T-helper 1 cell treated with Interleukin-12 subunit alpha and Interleukin-12 subunit beta and Interleukin-4 antibody, amounts not matched to agents 30 μg/mL and 1 μg/mL, for 36 hours (primary cell): Measurements from ENCODE around the gene ASB13.

ENCODE experiments used
- H3K27ac Mint-ChIP-seq: one replicate; pipeline ENCODE4 v1.8.0; 2021; ENCODE audit warnings: mild to moderate bottlenecking, mixed read lengths
- H3K27me3 Mint-ChIP-seq: one replicate; pipeline ENCODE4 v1.8.0; 2021; ENCODE audit warnings: low read depth, mixed read lengths
- H3K36me3 Mint-ChIP-seq: one replicate; pipeline ENCODE4 v1.8.0; 2021; ENCODE audit warnings: low read depth, mixed read lengths
- H3K4me1 Mint-ChIP-seq: one replicate; pipeline ENCODE4 v1.8.0; 2021; ENCODE audit warnings: low read depth, mixed read lengths
- H3K4me3 Mint-ChIP-seq: one replicate; pipeline ENCODE4 v1.8.0; 2021; ENCODE audit warnings: mild to moderate bottlenecking, moderate library complexity, mixed read lengths
- H3K9me3 Mint-ChIP-seq: one replicate; pipeline ENCODE4 v1.8.0; 2021; ENCODE audit warnings: mixed read lengths

The ASB13 gene

GRCh38 chr10:5684318-5684970, 18.0 kb upstream of the ASB13 start, which contains the start of gene TASOR2:
Gene TASOR2 (plus strand): TSS chr10:5684838. CDS start chr10:5720643, 35,805 bp downstream.
- peak within 1 kb of the TSS; percentile 98 for H3K27ac Mint-ChIP-seq

GRCh38 chr10:5683065-5683464, 16.7 kb upstream of the ASB13 start:
- peaks cover 5% of the 10 kb centered on the region for H3K36me3 Mint-ChIP-seq
- peaks cover 19% of the 10 kb centered on the region for H3K27me3 Mint-ChIP-seq
- peaks cover 27% of the 10 kb centered on the region for H3K4me1 Mint-ChIP-seq
- H3K27ac Mint-ChIP-seq: peak overlapping the region; percentile 4
- no peaks in the 10 kb centered on the region for H3K9me3 Mint-ChIP-seq
- H3K4me3 Mint-ChIP-seq: no peak overlapping the region

More at GRCh38 chr10:5684318-5684970, 18.0 kb upstream of the ASB13 start, which contains the start of gene TASOR2:
- Mint-ChIP-seq H3K4me1 (peaks cover 34% of the 10 kb centered on the region), H3K9me3 (no peaks in the 10 kb centered on the region), H3K4me3 (peak within 1 kb of the TSS; percentile 95), H3K36me3 (peaks cover 5% of the 10 kb centered on the region), H3K27me3 (peaks cover 9% of the 10 kb centered on the region)

GRCh38 chr10:5681930-5682329, 15.5 kb upstream of the ASB13 start:
- Mint-ChIP-seq H3K4me1 (peaks cover 21% of the 10 kb centered on the region), H3K9me3 (no peaks in the 10 kb centered on the region), H3K27me3 (peaks cover 26% of the 10 kb centered on the region), H3K36me3 (peaks cover 5% of the 10 kb centered on the region), H3K27ac (no peak overlapping the region), H3K4me3 (no peak overlapping the region)

DNA sequence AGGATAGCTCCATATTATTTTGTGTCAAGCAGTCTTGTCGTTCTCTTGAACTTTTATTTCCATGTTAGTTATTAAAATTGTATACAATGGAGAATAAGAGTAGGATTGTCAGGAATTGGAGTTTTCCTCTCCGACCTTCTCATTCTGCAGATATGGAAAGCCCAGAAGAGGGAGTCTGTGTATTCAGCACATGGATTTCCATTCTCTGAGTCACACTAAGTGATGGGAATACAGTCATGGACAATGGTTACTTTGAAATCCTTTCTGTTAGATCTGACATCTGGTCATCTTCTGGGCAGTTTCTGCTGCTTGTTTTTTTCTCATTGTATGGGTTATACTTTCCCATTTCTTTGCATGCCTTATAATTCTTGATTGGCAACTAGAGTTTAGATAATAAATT, 13.2 kb upstream of the ASB13 start:
- Mint-ChIP-seq H3K9me3 (peaks cover 3% of the 10 kb centered on the region), H3K27me3 (peaks cover 26% of the 10 kb centered on the region), H3K4me1 (peaks cover 16% of the 10 kb centered on the region), H3K4me3 (no peak overlapping the region), H3K36me3 (no peaks in the 10 kb centered on the region), H3K27ac (no peak overlapping the region)

DNA sequence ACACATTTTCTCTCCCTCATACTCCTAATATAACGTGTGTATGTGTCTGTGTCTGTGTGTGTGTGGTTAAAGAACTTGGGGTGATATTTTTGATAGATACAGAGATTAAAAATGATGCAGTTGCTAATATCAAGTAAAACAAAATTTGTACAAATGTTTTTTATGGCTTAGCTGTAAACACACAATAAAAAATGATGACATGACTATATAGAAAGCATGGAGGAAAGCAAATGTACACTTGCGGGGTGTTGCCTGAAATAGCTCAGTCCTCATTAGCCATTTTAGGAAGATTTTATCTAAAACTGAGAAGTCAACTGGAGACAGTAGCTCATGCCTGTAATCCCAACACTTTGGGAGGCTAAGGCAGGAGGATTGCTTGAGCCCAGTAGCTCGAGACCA, 12.6 kb upstream of the ASB13 start:
- H3K4me1 Mint-ChIP-seq: peaks cover 13% of the 10 kb centered on the region
- peaks cover 9% of the 10 kb centered on the region for H3K9me3 Mint-ChIP-seq
- H3K27me3 Mint-ChIP-seq: peaks cover 26% of the 10 kb centered on the region
- no peaks in the 10 kb centered on the region for H3K36me3 Mint-ChIP-seq
- no peak overlapping the region for H3K27ac Mint-ChIP-seq
- H3K4me3 Mint-ChIP-seq: no peak overlapping the region

- no peak overlapping the region for H3K27ac Mint-ChIP-seq
- H3K36me3 Mint-ChIP-seq: no peaks in the 10 kb centered on the region
- peaks cover 10% of the 10 kb centered on the region for H3K4me1 Mint-ChIP-seq
- H3K4me3 Mint-ChIP-seq: no peak overlapping the region
- H3K9me3 Mint-ChIP-seq: peaks cover 12% of the 10 kb centered on the region
- H3K27me3 Mint-ChIP-seq: peaks cover 26% of the 10 kb centered on the region
Measured at GRCh38 chr10:5678397-5679036, 12.1 kb upstream of the ASB13 start.

GRCh38 chr10:5670662-5671375, 4.4 kb upstream of the ASB13 start:
- H3K27ac Mint-ChIP-seq: no peak overlapping the region
- peaks cover 11% of the 10 kb centered on the region for H3K4me1 Mint-ChIP-seq
- H3K36me3 Mint-ChIP-seq: peaks cover 6% of the 10 kb centered on the region
- peaks cover 17% of the 10 kb centered on the region for H3K27me3 Mint-ChIP-seq
- no peak overlapping the region for H3K4me3 Mint-ChIP-seq
- H3K9me3 Mint-ChIP-seq: peaks cover 23% of the 10 kb centered on the region

- Mint-ChIP-seq H3K27ac (no peak overlapping the region), H3K36me3 (peaks cover 6% of the 10 kb centered on the region), H3K4me3 (no peak overlapping the region), H3K27me3 (peaks cover 21% of the 10 kb centered on the region), H3K4me1 (peaks cover 14% of the 10 kb centered on the region), H3K9me3 (peaks cover 19% of the 10 kb centered on the region)
Measured at GRCh38 chr10:5669604-5670003, 3.2 kb upstream of the ASB13 start.

- Mint-ChIP-seq H3K4me3 (no peak overlapping the region), H3K36me3 (peaks cover 6% of the 10 kb centered on the region), H3K27ac (no peak overlapping the region), H3K27me3 (peaks cover 20% of the 10 kb centered on the region), H3K4me1 (peaks cover 14% of the 10 kb centered on the region), H3K9me3 (peaks cover 10% of the 10 kb centered on the region)
Measured at GRCh38 chr10:5668429-5668828, 2.0 kb upstream of the ASB13 start.

- Mint-ChIP-seq H3K4me3 (peak overlapping the region; percentile 90), H3K36me3 (peaks cover 3% of the 10 kb centered on the region), H3K27ac (peak overlapping the region; percentile 36), H3K27me3 (peaks cover 18% of the 10 kb centered on the region), H3K4me1 (peaks cover 14% of the 10 kb centered on the region), H3K9me3 (no peaks in the 10 kb centered on the region)
Measured at GRCh38 chr10:5666841-5667630, 641 bp upstream of the ASB13 start.

DNA sequence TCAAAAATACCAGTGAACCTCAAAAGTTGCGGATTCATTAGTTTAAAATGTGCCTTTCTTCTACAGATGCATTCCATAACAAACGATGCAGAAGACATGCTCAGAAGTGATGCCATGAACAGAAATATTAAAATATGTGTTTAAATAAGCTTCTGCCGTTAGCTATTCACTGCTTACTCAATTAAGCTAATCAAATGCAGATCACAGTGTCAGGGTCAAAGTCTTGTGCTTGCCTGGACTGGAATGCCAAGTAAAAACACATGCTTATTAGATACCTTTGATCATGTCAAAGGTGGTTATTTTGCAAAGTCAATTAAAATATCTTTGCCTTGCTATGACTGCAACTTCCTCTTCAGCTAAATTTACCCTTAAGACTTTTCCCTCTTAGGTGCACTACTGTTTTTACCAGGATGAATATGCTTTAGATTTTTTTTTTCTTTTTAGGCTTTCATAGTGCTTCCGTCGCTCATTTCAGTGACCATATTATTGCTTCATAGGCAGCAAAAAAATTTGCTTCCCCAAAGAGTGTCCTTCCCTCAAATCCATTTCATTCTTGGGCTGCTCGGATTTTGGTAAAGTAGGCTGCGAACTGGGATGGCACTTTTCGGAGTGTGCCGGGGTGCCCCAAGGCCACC, 905 bp downstream of the ASB13 start:
- Mint-ChIP-seq H3K9me3 (no peaks in the 10 kb centered on the region), H3K4me1 (peaks cover 14% of the 10 kb centered on the region), H3K27me3 (peaks cover 14% of the 10 kb centered on the region), H3K27ac (no peak overlapping the region), H3K36me3 (peaks cover 3% of the 10 kb centered on the region), H3K4me3 (peak overlapping the region; percentile 71)

- Mint-ChIP-seq H3K27me3 (peaks cover 14% of the 10 kb centered on the region), H3K4me3 (peak overlapping the region; percentile 12), H3K9me3 (no peaks in the 10 kb centered on the region), H3K27ac (no peak overlapping the region), H3K36me3 (peaks cover 3% of the 10 kb centered on the region), H3K4me1 (peaks cover 24% of the 10 kb centered on the region)
Measured at GRCh38 chr10:5663692-5664427, 2.5 kb downstream of the ASB13 start.

DNA sequence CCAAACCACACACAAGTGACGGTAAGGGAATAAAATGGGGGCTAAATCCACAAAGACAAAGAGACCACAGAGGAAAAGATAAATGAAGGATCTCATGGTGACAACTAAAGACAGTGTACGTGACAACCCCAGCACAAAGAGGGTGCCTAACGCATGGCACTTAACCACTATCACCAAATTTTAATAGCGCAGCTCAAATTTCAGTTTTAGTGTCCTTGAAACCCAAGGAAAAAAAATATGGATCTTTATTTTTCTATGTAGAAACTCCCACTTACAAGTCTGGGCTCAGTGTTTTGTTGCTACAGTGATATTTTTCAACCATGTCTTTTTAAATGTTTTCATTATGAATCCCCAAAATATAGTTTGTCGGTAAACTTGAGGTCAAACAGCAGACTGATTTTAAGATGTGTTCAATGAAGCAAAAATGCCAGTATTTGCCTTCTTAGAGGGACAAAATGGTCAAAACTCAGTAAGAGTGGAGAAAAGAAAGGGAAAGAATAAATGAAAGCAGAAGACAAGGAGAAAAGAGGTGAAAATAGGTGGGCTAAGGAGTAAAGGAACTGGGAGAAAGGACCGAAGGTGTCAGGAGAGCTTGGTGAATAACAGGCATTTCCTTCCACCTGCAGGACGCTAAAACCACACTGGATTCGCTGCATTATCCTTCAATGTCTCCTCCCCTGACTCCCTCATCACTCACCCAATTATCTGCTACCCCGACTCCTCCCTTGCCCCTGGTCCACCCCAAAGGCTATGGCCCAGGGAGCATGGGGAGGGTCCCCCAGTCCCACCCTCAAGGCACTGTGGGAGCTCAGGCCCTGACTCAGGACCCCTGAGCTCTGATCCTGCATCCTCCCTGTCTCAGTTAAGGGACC, 3.5 kb downstream of the ASB13 start:
- no peaks in the 10 kb centered on the region for H3K9me3 Mint-ChIP-seq
- peaks cover 3% of the 10 kb centered on the region for H3K36me3 Mint-ChIP-seq
- no peak overlapping the region for H3K4me3 Mint-ChIP-seq
- H3K4me1 Mint-ChIP-seq: peaks cover 24% of the 10 kb centered on the region
- H3K27ac Mint-ChIP-seq: no peak overlapping the region
- H3K27me3 Mint-ChIP-seq: peaks cover 12% of the 10 kb centered on the region
